Measurements from ENCODE around the gene DAB2IP. TPM values are rescaled to one million over a fixed set of nuclear protein-coding genes. Genes with fewer than 3 reads are reported as not detected.

The DAB2IP gene
- polyA plus RNA-seq, 4 donors = 37.4 to 50.8 (median 44.4) TPM

GRCh38 chr9:121718501-121718900 lies 67.1 kb downstream of the DAB2IP start:
- no peak for DNase-seq (ENCODE audit: low read depth in 4 of 4, low spot score in 3 of 4)

GRCh38 chr9:121720311-121721057 lies 69.0 kb downstream of the DAB2IP start:
- DNase-seq (ENCODE audit: low read depth in 4 of 4, low spot score in 3 of 4) = no peak

DNA sequence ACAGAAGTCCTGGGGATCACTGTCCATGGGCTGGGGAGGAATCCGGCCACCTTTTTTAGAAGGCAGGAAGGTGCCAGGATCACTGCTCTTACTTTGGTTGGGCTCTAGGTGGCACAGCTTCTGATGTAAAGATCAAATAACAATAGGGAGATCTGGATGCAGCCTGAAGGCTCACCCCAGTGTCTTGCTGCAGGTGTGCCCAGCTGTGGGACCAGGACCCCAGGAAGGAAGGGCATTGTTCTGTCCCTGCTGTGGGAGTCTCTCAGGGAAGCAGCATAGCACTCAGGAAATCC lies 69.6 kb downstream of the DAB2IP start:
- no peak for DNase-seq (ENCODE audit: low read depth in 4 of 4, low spot score in 3 of 4)

DNA sequence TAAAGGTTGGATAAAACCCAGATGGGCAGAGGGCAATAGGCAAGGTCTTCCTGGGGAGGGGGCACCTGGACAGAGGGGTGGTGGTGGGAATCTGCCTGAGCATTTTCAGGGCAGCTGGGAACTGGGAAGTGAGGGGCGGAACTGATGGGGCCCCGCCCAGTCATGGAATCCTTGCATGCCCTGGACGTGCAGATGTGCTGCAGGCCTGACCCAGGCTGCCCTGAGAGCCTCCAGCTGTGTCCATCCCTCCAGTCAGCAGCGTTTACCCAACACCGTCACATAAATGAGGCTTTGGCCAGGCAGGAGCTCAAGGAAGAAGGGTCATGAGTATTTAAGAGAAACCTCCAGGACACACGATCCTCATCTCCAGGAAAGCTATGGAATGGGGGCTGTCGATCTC lies 70.3 kb downstream of the DAB2IP start:
- DNase-seq (ENCODE audit: low read depth in 4 of 4, low spot score in 3 of 4) = no peak

DNA sequence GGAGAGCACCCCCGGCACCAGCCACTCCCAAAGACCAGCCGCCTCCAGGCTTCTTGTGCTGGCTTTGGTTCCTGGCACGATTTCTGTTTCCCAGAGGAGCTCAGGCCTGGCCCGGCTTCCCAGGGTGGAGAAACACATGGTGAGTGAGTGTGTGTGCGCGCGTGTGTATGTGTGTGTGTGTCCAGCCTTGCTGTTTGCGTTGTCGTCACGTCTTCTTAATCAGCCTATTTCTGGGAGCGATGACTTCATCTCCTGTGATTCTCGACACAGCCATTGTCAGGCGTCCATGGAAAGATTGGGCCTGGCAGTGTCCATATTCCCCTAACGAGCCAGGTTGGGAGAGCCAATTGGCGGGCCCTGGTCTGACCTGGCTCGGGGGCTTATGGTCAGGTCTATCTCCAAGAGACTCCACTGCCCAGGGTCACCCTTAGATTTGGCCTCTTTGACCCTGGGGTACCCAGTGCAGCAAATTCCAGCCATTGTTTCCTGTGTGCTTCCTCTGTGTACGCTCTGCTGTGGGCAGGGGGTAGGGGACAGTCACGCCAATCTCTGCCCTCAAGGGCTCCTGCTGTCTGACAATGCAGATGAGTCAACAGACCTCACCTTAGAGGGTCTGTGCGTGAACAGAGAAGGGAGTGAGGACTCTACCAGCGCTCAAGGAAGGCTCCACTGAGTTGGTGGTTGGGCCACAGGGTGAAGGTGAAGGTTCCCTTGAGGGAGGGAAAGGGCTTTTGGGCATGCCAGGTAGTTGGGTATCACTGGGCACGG lies 73.8 kb downstream of the DAB2IP start:
- DNase-seq (ENCODE audit: low read depth in 4 of 4, low spot score in 3 of 4) = no peak

DNA sequence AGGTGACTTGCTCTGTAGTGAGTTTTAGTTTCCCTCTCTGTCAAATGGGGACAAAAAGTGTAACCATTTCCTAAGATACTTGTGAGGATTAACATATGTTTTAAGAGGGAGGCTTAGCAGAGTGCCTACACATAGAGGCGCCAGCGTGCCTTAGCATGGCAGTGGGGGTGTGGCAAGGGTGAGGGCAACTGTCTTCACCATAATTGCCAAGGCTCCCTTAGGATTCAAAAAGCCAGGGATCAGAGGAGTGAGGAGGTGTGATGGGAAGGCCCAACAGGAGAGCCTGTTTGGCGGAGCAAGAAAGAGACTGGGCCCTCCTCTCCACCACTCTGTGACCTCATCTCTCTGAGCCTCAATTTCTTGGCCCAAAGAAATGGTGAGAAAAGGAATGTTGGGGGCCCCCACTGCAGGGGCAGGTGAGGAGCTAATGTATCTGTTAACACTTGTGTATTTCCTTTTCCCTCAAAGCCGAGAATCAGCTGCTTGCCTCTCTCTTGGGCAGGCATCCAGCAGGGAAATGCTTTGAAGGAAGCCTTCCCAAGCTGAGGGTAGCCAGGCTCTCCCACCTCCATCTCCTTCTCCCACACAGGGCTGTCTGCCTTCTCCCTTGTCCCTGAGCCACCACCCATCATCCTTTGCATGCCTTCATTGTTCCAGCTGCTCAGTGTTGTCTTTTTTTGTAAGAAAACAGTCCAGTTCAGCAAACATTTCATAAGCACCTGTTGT lies 76.0 kb downstream of the DAB2IP start:
- DNase-seq (ENCODE audit: low read depth in 4 of 4, low spot score in 3 of 4) = no peak

DNA sequence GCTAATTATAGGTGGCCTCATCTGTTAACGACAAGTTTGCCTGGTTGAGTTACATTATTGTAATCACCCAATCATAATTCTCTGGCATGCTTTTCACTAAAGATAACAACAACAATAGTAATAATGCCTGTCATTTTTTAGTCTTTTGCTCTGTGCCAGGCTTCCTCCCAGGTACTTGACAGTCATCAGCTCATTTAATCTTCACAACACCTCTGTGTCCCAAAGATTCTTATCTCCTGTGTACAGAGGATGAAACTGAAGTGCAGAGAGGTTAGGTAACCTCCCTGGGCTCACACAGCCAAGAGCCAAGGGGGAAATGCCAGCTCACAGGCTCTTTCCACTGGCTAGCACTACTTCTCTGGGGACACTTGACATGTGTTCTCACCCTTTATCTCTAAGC lies 77.5 kb downstream of the DAB2IP start:
- DNase-seq (ENCODE audit: low read depth in 4 of 4, low spot score in 3 of 4) = no peak

DNA sequence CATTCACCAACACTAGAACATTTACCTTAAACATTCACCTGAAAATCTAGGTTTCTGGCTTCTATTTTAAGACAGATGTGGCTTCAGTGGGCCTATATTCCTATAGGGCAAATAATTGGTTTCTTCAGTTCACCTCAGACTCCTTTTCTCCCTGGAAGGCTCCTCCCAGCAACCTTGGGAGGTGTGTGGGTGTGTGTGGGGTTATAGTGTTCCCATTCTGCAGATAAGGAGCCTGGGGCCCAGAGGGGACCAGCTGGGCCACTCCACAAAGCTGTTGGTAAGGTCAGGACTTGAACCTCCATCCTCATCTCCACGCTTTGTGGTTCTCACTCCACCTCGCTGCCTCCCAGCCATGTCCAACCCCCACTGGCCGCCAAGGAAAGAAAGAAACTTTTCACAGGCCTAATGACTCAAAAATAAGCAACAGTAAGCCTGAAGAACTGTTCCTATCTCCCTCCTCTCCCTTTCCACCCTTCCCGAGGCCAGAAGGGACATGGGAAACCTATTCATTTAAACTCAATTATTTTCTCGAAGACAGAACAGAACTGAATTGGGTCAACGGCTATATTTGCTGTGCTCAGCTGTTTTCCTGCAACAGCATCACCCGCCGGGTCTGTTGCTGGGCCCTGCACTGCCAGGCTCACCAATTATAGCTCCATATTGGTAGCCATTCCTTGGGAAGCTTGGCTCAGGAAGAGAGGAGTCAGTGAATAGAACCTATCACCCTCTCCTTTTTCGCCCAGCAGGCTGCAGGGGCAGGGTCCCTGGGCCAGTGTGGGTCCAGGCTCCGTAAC lies 78.5 kb downstream of the DAB2IP start:
- no peak for DNase-seq (ENCODE audit: low read depth in 4 of 4, low spot score in 3 of 4)

- no peak for DNase-seq (ENCODE audit: low read depth in 4 of 4, low spot score in 3 of 4)
These were observed 79.7 kb downstream of the DAB2IP start for GRCh38 chr9:121731090-121731489.

DNA sequence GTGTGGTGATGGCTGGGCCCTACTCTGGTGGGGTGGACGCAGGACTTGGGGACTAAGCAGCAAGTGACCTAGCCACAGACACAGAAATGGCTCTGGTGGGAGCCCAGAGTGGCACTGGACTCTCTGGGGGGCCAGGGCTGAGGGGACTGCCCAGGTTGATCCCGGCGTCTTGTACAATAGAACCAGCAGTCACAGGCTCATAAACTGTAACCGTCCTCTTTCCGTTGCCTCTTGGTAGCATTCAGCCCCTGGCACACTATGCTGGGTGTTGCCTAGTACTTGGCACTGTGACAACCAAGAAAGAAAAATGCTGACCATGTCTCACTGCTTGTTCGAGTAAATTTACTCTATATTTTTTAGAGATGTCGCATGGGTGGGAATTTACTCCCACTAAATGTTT lies 80.5 kb downstream of the DAB2IP start:
- no peak for DNase-seq (ENCODE audit: low read depth in 4 of 4, low spot score in 3 of 4)

GRCh38 chr9:121732389-121732788 lies 81.0 kb downstream of the DAB2IP start:
- no peak for DNase-seq (ENCODE audit: low read depth in 4 of 4, low spot score in 3 of 4)

GRCh38 chr9:121732886-121733285 lies 81.5 kb downstream of the DAB2IP start:
- no peak for DNase-seq (ENCODE audit: low read depth in 4 of 4, low spot score in 3 of 4)

- no peak for DNase-seq (ENCODE audit: low read depth in 4 of 4, low spot score in 3 of 4)
These were observed 83.0 kb downstream of the DAB2IP start for GRCh38 chr9:121734465-121734864.

- DNase-seq (ENCODE audit: low read depth in 4 of 4, low spot score in 3 of 4) = no peak
These were observed 83.8 kb downstream of the DAB2IP start for GRCh38 chr9:121735065-121735792.

DNA sequence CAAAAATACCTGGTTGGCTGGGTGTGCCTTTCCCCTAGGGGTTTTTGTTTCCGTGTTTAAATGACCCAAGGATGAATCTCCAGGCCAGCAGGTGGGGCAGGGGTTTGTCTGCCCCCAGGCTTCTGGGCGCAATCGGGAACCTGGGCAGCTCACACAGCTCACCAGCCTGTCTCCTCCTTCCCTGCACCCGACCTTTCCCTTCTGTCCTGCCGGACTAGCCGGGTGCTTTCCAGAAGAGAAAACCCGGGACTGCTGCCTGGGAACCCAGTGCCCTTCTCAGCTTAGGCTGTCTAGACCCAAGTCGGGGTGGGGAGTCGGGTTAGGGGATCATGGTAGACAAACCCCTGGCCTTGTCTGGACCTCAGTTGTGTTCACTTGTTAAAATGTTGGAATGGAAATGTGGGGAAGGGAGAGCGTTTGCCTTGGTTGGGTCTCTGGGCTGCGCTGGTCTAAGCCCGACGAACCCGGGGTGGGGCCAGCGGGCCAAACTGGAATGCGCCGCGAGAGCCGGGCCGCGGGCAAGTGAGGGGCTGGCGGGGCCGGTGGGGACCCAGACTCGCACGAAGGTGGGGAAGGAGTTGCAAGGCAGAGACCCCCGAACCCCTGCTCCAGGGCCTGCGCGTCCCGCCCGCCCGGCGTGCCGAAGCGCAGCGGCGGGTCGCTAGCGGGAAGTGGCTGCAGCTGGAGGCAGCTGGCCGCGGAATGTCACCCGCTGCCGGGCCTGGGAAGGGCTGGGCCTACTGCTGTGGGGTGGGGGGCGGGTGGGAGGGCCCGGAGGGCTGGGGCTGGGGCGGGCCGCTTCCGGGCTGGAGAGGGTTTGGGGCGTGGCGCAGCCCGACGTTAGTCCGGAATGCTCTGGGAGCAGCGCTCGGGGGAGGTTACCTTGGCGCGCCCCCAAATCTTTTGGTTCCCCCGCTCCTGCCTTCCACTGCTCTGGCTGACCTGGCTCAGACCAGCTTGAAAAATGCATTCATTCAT lies 84.6 kb downstream of the DAB2IP start:
- peak; percentile 45 to 67 (median 63) for DNase-seq (ENCODE audit: low read depth in 4 of 4, low spot score in 3 of 4)

GRCh38 chr9:121736934-121737462 lies 85.6 kb downstream of the DAB2IP start:
- DNase-seq (ENCODE audit: low read depth in 4 of 4, low spot score in 3 of 4) = no peak

- no peak for DNase-seq (ENCODE audit: low read depth in 4 of 4, low spot score in 3 of 4)
These were observed 86.1 kb downstream of the DAB2IP start for GRCh38 chr9:121737481-121737931.

DNA sequence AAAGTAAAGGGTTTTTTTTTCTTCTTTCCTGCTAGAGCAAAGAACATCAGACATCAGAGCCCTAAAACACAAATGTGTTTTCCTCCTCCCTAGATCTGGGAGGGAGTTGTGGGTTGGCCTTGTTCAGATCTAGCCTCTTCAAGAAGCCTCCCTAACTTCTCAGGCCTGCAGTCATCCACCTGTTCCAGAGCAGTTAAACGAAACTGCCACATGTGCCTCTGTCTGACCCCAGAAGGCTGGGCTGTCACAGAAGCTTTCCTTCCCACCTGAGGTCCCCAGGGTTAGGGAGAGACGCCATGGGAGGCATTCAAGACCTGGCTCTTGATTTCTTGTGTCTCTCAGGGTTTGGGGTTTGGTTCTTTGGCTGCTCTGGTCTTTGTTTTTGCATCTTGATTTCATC lies 87.0 kb downstream of the DAB2IP start:
- no peak for DNase-seq (ENCODE audit: low read depth in 4 of 4, low spot score in 3 of 4)

DNA sequence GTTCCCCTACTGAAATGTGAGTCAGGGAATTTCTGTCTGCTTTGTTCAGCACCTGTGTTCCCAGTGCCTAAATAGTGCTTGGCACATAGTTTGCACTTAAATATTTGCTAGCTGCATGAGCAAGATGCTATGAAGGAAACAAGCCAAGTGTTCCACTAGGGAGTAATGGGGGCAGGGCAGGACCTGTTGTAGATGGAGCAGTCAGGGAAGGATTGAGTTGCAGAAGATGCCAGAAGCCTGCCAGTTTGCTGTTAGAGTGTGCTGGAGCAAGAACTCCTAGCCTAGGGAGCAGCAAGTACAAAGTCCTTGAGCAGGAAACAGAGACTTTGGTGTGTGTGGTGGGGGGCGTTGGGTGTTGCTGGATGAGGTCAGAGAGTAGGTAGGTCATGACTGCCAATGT lies 87.5 kb downstream of the DAB2IP start:
- DNase-seq (ENCODE audit: low read depth in 4 of 4, low spot score in 3 of 4) = no peak

Data from right renal pelvis (tissue), 4 donors.